GM18951 (cell line): ENCODE results near the gene PKN3.

Experiments
- POLR2A ChIP-seq: IDR thresholded peaks from 4 replicates; pipeline ENCODE4 v1.6.1; 2011; ENCODE audit warnings: mild to moderate bottlenecking; ENCODE audit not compliant: insufficient read length, insufficient read depth; ENCODE audit errors: extremely low read depth
- in situ Hi-C: fragments of 300-500 bp; cut with MboI; formaldehyde crosslinking; loops from one replicate; pipeline ENCODE4 v1.12.0; 2022; ENCODE audit warnings: low sequenced_read_pairs, mixed read lengths, inconsistent platforms; ENCODE audit not compliant: unreplicated experiment

PKN3 gene

DNA sequence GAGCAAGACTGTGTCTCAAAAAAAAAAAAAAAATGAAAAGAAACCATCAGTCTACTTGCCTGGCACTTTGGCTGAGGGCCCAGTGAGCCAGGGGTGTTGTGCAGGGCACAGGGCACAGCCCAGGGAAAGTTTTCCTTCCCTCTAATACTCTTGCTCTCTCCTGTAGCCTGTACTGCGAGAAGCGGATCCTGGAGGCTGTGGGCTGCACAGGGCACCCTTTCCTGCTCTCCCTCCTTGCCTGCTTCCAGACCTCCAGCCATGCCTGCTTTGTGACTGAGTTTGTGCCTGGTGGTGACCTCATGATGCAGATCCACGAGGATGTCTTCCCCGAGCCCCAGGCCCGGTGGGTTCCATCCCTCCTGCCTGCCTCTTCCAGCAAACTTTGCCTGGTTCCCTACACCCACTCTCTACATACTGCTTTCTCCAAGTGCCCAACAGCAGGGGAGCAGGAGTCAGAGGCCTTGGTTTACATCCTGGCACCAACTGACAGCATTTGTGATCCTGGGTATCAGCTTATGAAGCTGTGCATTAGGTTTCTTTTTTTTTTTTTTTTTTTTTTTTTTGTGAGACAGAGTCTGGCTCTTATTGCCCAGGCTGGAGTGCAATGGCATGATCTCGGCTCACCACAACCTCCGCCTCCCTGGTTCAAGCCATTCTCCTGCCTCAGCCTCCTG is 14.4 kb downstream of the PKN3 start:
- in situ Hi-C loops, result no loop called here
- no peak for TF ChIP-seq POLR2A

DNA sequence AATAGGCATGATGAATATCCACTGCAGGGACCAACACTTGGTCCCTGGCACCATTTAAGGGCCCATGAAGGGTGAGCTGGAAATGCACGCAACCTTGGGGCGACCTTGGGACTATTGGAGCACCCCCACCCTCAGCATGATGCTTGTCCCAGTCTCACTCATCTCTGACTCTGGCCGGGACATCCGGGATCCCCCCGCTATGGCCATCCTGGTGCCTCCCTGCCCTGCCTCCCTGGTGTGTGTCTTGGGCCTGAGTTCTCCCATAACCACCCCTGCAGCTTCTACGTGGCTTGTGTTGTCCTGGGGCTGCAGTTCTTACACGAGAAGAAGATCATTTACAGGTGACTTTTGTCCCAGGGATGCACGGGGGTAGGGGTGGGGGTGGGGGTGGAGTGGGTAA is 15.7 kb downstream of the PKN3 start:
- in situ Hi-C loops, result no loop called here
- no peak for TF ChIP-seq POLR2A

DNA sequence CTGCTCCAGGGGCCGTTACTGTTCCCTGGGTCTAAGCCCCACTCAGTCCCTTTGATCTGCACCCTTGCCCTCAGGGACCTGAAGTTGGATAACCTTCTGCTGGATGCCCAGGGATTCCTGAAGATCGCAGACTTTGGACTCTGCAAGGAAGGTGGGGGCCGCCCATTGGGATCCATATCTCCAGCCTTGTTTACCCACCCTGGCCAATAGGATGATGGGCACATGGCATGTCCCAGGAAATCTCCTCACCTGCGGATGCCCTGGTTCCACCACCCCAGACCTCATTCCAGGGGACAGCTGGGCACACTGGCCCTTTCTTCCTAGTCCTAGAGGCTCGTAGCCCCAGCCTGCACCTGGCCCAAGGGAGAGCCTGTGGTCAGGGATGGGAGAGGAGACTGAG is 16.2 kb downstream of the PKN3 start:
- in situ Hi-C loops, result no loop called here
- TF ChIP-seq POLR2A, result no peak

DNA sequence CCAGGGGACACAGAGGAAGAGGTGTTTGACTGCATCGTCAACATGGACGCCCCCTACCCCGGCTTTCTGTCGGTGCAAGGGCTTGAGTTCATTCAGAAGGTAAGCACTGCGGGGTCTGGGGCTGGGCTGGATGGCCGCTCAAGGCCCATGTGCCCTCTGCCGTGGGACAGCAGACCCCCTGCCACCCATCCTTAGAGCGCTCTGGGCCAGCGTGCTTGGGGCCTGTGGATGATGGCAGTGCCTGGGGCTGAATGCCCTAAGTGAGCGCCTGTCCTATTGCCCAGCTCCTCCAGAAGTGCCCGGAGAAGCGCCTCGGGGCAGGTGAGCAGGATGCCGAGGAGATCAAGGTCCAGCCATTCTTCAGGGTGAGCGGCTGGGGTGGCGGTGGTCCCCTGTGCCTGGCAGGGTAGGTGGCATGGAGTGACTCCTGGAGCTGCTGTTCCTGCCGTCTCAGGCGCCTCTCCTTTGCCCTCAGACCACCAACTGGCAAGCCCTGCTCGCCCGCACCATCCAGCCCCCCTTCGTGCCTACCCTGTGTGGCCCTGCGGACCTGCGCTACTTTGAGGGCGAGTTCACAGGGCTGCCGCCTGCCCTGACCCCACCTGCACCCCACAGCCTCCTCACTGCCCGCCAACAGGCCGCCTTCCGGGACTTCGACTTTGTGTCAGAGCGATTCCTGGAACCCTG is 17.8 kb downstream of the PKN3 start:
- no peak for TF ChIP-seq POLR2A
- in situ Hi-C loops, result no loop called here

DNA sequence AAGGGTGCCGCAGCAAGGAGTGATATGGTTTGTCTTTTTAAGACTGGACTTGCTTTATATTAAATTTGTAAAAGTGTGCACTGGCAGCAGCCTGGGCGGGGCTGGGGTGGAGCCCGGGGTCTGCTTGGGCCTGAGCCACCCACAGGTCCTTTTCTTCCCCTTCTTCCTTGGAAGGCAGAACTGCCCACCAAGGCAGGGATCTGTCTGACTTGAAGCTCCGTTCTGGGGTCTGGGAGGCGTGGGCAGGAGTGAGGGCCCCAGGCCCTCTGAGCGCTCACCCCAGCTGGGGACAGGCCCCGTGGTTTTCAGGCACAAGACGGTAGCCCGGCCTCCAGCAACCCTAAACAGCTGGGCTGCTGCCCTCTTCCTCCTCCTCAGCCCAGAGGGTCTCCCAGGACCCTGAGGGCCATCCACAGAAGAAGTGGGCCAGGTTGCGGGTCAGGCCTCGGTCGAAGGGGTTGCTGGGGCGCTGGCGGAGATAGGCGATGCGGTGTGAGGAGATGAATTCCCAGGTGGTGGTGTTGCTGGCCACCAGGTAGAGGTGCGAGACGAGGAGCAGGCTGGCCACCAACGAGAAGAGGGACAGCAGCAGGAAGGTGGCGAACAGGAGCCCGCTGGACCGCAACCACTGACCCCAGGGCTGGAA is 18.7 kb downstream of the PKN3 start:
- in situ Hi-C loops, result no loop called here
- no peak for TF ChIP-seq POLR2A

DNA sequence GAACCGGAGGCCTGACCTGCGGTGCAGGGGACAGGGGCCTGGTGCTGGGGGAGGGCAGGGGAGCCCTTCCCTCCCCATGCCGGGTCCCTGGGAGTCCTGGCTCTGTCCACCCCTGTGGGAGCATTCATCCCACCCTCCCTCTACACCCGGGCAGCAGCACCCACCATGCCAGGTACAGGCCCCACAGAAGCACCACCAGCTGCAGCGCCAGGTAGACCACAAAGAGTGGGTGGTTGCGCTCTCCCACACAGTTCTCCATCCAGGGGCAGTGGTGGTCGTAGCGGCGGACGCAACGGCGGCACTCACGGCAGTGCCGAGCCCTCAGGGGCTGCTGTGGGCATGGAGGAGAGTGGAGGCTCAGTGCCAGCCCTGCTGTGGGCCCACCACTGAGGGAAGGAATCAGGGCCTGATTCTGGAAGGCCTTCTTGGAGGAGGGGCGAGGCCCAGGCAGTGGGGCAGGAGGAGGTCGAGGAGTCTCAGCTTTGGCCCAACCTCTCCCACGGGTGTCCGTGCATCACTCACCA is 19.2 kb downstream of the PKN3 start:
- TF ChIP-seq POLR2A, result no peak
- in situ Hi-C loops, result no loop called here

DNA sequence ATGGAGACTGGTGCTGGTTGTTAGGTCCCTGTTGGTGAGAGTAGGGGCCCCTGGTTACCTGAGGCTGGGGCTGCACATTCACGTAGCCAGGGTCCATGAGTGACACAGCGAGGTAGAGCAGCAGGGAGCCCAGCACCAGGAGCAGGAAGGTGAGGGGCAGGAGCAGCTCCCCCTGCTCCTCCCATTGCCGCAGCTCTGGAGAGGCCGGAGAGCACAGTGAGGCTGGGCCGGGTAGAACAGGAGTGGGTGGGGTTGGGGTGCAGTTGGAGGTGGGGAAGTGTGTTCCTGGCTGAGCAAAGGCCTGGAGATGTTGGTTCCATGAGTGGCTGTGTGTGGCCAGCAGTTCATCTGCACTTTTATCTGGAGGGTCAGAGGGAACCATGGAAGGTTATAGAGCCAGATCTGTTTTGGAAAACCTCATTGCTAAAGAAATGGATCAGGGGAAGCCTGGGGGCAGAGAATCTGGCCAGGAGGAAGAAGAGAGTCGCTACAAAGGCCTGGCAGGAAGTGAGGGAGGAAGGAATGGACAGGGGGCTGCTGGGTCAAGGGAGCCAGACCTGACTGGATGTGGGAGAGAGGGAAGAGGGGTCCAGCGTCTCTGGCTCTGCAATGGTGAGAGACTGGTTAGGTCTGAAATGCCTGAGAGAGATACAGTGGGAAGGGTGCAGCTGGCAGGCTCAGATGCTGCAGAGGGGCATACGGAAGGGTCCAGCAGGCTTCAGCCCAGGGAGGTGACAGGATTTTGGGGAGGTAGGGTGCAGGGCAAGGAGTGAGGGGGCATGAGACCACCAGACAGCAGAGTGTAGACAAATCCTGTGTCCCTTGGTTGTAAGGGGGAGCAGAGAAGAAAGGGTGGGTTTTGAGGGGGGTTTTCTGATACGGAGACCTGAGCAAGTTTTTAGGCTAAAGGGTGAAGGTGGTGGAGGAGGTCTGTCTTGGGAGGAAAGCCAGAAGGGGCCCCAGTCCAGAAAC is 20.4 kb downstream of the PKN3 start:
- in situ Hi-C loops, result no loop called here
- TF ChIP-seq POLR2A, result no peak

DNA sequence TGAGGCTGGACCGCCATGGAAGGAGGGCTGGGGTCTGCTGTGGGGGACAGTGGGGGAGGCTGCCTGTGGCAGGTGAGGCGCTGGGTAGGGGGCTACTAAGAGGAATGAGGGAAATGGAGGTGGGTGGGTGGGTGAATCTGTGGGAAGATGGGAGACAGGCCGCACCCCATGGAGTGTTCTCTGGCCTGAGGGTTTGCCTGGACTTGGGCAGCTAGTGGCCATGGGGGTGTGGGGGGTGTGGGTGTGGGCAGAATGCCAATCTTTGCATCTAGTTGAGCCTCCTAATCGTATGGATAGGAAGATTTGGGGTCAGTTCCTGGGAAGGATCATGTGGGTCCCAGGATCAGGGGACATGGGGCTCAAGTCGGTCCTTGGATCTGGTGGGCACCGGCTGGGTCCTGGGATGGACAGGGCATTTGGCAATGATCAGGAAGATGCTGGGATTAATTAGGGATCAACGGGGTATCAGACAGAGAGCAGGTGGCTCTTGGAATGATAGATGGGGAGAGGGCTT is 21.1 kb downstream of the PKN3 start:
- no peak for TF ChIP-seq POLR2A

DNA sequence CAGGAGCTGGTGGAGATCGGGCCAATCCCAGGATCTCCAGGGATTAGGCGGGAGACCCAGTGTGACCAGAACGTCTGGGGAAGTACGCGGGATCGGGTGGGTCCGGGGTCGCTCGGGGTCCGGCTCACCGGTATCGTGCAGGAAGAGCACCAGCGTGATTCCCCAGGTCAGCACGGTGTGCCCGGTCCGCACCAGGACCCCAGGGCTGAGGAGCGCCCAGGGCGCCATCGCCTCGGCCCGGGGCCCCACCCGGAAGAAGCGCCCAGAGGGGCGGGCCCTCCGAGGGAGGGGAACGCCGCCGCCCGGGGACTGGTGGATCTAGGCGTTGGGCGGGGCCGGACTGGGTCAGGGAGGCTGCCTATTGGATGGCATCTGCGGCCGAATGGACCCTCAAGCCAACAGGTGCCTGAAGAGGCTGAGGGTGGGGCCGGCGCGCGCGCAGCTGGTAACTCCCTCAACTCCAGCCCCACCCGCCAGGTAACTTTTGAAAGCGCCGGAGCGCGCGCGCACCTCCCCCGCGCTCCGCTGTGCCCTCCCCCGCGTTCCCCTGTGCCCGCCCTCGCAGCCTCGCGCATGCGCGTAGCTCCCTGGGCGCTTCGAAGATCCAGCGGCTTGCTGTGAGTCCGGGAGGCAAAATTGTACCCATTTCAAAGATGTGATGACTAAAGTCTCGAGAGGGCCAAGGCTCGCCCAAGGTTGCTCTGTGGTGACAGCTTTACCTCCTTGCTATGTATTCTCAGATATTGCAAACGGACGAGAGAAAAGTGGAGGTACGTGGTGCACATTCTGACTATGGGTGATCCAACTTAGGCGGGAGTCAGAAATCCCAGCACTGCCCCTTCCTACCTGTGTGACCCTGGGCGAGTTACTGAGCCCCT is 21.8 kb downstream of the PKN3 start, which contains the start of gene ZDHHC12:
Gene ZDHHC12 (minus strand): TSS at position 262 of the 878 bp plus-strand sequence. CDS start 34 bp downstream, at position 228.
- in situ Hi-C loops, result no loop called here
- peak; percentile 99 for TF ChIP-seq POLR2A

More for the DNA sequence above, 21.1 kb downstream of the PKN3 start:
- in situ Hi-C loops, result no loop called here

DNA sequence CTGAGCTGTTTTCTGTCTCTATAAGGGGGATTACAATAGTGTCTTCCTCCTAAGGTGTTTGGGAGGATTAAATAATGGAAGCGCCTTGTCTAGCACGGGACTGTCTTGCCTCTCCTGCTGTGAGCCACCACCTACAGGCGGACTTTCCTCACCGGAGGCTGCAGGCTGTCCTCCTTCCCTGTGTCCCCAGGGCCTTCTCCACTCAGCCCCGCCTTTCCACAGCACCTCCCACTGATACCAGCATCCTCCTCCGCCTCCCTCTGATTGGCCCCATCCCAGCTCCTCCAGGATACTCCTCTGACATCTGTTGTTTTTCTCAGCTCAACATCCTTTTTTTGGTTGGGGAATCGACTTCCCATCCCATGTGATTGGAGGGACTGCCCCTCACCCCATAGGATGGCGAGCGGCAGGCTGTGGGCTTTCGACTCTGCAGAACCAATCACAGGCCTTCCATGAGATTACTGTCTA is 22.5 kb downstream of the PKN3 start:
- in situ Hi-C loops, result no loop called here
- TF ChIP-seq POLR2A, result peak; percentile 28

DNA sequence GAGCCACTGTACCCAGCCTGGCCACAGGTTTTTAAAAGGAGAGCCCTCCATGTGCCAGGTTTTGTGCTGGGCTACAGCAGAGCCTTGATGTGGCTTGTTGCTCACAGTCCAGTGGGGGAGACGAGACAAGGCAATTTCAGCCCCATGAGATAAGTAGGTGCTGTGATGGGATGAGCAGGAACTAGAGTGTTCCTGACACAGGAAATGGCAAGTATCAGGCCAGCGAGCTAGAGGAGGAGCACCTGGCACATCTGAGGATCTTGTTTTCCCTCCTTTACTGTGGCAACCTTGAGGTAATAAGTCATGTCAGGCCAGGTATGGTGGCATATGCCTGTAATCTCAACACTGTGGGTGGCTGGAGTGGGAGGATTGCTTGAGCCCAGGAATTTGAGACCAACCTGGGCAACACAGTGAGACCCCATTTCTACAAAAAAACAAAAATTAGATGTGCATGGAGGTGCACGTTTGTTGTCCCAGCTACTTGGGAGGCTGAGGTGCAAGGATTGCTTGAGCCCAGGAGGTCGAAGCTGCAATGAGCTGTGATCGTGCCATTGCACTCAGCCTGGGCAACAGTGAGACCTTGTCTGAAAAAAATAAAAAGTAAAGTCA is 25.4 kb downstream of the PKN3 start:
- in situ Hi-C loops, result no loop called here
- TF ChIP-seq POLR2A, result no peak
